Stomach (tissue), 4 donors: ENCODE data around the gene PRKCI.
"Not testable (repeated sequence)": the region's sequence is repeated elsewhere in the genome, so short reads cannot be mapped to it uniquely, and the experiment has no call there.

Source experiments
- CTCF ChIP-seq, 7 experiments: fragments of 450-650 bp in 4 of 7; fragments of 200-600 bp in 3 of 7; sonication (generic) in 3 of 7; IDR thresholded peaks; one replicate each; pipeline ENCODE4 v1.5.1; 2016 to 2019; ENCODE audit warnings: antibody characterized with exemption in 7 of 7, control low read depth in 2 of 7, mild to moderate bottlenecking in 1 of 7
- POLR2A ChIP-seq, 4 donors: fragments of 450-650 bp; IDR thresholded peaks; one replicate each; pipeline ENCODE4 v1.6.1; 2016; ENCODE audit warnings: antibody characterized with exemption in 4 of 4, control low read depth in 2 of 4, mild to moderate bottlenecking in 1 of 4, moderate library complexity in 1 of 4

- not testable (repeated sequence) for TF ChIP-seq CTCF, POLR2A (IDR thresholded peaks at IDR 0.05)
These were observed 26.5 kb upstream of the PRKCI start for GRCh38 chr3:170195759-170196158.
